HG02885 (cell line): ENCODE measurements around the gene SMYD3.

ENCODE experiments used
- ATAC-seq: cut with Tn5 transposase; IDR thresholded peaks from one replicate; pipeline ENCODE4 v1.9.1; 2021; ENCODE audit warnings: mild to moderate bottlenecking; ENCODE audit not compliant: unreplicated experiment, poor library complexity

The SMYD3 gene

GRCh38 chr1:246292571-246292970 is 214.5 kb downstream of the SMYD3 start:
- ATAC-seq: no peak

GRCh38 chr1:246291127-246291526 is 216.0 kb downstream of the SMYD3 start:
- ATAC-seq: no peak

- no peak for ATAC-seq
Observed at GRCh38 chr1:246283771-246284410, 223.2 kb downstream of the SMYD3 start.

- no peak for ATAC-seq
Observed at GRCh38 chr1:246281639-246282038, 225.4 kb downstream of the SMYD3 start.

- ATAC-seq: no peak
Observed at GRCh38 chr1:246281195-246281594, 225.9 kb downstream of the SMYD3 start.

- no peak for ATAC-seq
Observed at GRCh38 chr1:246280551-246280950, 226.5 kb downstream of the SMYD3 start.

GRCh38 chr1:246279402-246279801 is 227.7 kb downstream of the SMYD3 start:
- ATAC-seq: no peak

GRCh38 chr1:246278371-246278770 is 228.7 kb downstream of the SMYD3 start:
- ATAC-seq: no peak

- ATAC-seq: no peak
Observed at GRCh38 chr1:246275036-246275435, 232.0 kb downstream of the SMYD3 start.

GRCh38 chr1:246274186-246274585 is 232.9 kb downstream of the SMYD3 start:
- no peak for ATAC-seq

GRCh38 chr1:246271516-246271915 is 235.6 kb downstream of the SMYD3 start:
- no peak for ATAC-seq

GRCh38 chr1:246270236-246270635 is 236.8 kb downstream of the SMYD3 start:
- no peak for ATAC-seq

GRCh38 chr1:246269466-246269865 is 237.6 kb downstream of the SMYD3 start:
- no peak for ATAC-seq

GRCh38 chr1:246267896-246268295 is 239.2 kb downstream of the SMYD3 start:
- no peak for ATAC-seq

GRCh38 chr1:246267426-246267825 is 239.7 kb downstream of the SMYD3 start:
- no peak for ATAC-seq

- no peak for ATAC-seq
Observed at GRCh38 chr1:246265481-246265880, 241.6 kb downstream of the SMYD3 start.

GRCh38 chr1:246262281-246262680 is 244.8 kb downstream of the SMYD3 start:
- ATAC-seq: no peak

GRCh38 chr1:246261639-246262038 is 245.4 kb downstream of the SMYD3 start:
- ATAC-seq: no peak

- no peak for ATAC-seq
Observed at GRCh38 chr1:246258250-246258649, 248.8 kb downstream of the SMYD3 start.

GRCh38 chr1:246255773-246256172 is 251.3 kb downstream of the SMYD3 start:
- ATAC-seq: no peak

GRCh38 chr1:246254854-246255253 is 252.2 kb downstream of the SMYD3 start:
- no peak for ATAC-seq

GRCh38 chr1:246246430-246246829 is 260.6 kb downstream of the SMYD3 start:
- ATAC-seq: no peak

GRCh38 chr1:246245541-246245940 is 261.5 kb downstream of the SMYD3 start:
- no peak for ATAC-seq
